DMS114 treated with DMSO at 0.1 percent for 48 hours (cell line): ENCODE measurements around the gene PLPP6.

Experiments
- DNase-seq: peaks from one replicate; lab custom pipeline; 2025; ENCODE audit not compliant: unreplicated experiment; lab: John Stamatoyannopoulos, UW

Gene PLPP6

GRCh38 chr9:4661611-4662010 lies 483 bp upstream of the PLPP6 start:
- no peak for DNase-seq

GRCh38 chr9:4662989-4663792 lies 1.1 kb downstream of the PLPP6 start:
- no peak for DNase-seq

DNA sequence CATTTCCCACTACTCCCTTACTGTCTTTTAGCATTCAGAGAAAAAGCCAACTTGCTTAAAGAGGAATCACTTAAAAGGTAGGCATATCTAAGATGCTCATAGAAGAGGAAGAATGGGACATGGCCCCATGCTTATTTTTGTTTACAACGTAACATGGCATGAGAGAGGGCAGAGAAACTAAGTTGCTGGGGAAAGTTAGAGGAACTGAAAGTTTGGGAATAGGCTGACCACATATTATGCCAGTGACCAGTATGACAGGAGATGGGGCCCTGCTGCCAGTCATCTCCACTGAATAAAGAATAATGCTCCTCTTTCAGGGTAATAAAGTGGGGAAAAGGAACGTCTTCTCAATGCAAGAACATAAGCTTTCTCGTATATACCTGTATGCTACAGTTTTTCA lies 1.9 kb downstream of the PLPP6 start:
- DNase-seq, result no peak

- DNase-seq, result no peak
Measured at GRCh38 chr9:4665357-4665756, 3.3 kb downstream of the PLPP6 start.

- no peak for DNase-seq
Measured at GRCh38 chr9:4666042-4666699, 4.1 kb downstream of the PLPP6 start, which contains the start of gene SPATA6L. TSS of gene SPATA6L (minus strand) at chr9:4666480. CDS start at chr9:4666250, 230 bp downstream.

- DNase-seq, result no peak
Measured at GRCh38 chr9:4667681-4668080, 5.6 kb downstream of the PLPP6 start.

DNA sequence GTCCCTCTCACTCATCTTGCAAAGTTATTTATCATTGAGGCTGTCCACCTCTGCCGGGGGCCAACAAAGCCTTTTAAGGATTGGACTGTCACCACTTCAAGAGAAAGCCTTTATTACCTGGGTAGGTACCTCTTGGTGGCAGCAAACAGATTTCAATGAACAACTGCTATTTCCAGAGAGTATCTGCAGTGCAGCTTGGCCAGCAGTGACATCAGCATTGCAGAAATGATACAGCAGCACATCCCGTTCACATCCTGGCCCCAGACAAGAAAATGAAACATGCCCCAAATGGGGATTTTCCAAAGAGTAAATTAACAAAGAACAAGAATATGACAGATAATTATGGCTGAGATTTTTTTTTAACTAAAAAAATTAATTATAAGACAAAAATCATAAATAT lies 6.5 kb downstream of the PLPP6 start:
- no peak for DNase-seq

- DNase-seq, result no peak
Measured at GRCh38 chr9:4669890-4670289, 7.8 kb downstream of the PLPP6 start.

GRCh38 chr9:4670591-4670990 lies 8.5 kb downstream of the PLPP6 start:
- DNase-seq, result no peak

DNA sequence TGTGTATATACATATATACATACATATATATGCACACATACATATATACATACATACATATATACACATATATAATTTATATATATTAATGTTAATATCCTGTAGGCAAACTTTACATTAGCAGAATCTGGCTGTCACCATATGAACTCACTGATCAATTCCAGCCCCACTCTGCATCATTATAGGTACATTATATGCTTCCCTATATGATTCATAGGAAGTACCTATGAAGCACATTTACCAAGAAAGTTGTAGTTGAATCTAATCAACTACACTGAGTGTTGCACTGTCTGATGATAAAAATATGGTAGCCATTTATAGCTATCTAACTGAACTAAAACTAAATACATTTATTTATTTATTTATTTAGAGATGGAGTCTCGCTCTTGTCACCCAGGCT lies 9.6 kb downstream of the PLPP6 start:
- no peak for DNase-seq

GRCh38 chr9:4674783-4675182 lies 12.7 kb downstream of the PLPP6 start:
- DNase-seq, result no peak

GRCh38 chr9:4677392-4677791 lies 15.3 kb downstream of the PLPP6 start:
- DNase-seq, result no peak

DNA sequence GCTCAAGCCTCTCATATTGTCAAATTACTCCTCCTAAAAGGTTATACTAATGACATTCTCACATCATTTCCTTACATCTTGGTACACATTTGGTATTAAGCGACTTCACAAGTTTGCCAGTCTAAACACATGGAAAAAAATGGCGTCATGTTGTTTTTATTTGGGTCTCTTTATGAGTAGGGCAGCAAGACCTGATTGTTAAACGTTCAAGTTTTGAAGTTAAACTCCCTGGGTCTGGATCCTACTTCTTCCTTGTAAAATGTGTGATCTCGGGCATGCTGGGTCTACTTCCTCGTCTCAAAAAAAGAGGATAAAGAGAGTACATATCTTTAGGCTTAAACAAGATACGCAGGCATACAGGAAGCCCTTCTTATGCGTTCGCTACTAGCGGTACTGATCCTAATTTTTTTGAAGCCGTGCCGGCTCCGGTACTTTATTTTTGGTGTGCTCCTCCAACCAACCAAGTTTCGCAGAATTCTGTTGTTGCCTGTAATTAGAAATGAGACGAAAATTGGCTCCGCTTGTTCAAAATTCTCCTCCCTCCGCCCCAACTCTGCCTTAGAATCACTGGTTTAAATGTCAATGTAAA lies 16.7 kb downstream of the PLPP6 start:
- DNase-seq, result no peak

GRCh38 chr9:4679268-4680172 lies 17.4 kb downstream of the PLPP6 start, which contains the start of gene CDC37L1:
TSS of gene CDC37L1 (plus strand) at chr9:4679569. CDS start at chr9:4679768, 199 bp downstream.
- peak; percentile 84 for DNase-seq

DNA sequence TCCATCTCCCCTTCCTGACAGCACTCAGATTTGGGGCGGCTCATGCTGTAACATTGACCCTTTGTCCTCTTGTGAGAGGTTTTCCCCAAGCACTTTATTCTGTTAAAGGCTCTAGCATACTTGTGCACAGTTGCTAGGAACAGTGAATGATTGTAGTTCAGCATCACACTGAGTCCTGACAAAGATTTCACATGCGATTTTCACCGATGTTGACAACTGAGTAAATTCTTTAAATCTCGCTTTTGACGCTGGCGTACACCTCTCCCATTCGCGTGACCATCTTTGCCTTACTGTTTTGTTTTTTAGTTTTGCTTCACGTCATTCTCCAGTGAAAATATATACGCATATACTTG lies 18.1 kb downstream of the PLPP6 start:
- no peak for DNase-seq

GRCh38 chr9:4680750-4681149 lies 18.7 kb downstream of the PLPP6 start:
- DNase-seq, result no peak

GRCh38 chr9:4684820-4685219 lies 22.7 kb downstream of the PLPP6 start:
- DNase-seq, result no peak

GRCh38 chr9:4686112-4686511 lies 24.0 kb downstream of the PLPP6 start:
- no peak for DNase-seq

DNA sequence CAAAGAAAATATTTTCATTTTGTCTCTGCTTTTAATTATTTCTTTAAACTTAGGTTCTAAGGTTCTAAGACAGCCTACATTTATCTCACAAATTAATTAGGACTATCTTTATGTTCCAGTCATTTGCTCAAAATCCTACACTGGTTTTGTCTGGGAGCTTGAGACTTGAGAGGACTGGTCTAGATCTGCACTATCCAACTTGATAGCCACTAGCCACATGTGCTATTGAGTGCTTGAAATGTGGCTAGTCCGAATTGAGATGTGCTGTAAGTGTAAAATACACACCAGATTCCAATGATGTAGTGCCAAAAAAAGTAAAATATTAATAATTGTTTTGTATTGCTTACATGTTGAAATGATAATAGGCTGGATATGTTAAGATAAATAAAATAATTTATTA lies 24.5 kb downstream of the PLPP6 start:
- no peak for DNase-seq

- DNase-seq, result no peak
Measured at GRCh38 chr9:4689021-4689420, 26.9 kb downstream of the PLPP6 start.

- no peak for DNase-seq
Measured at GRCh38 chr9:4689687-4690104, 27.6 kb downstream of the PLPP6 start.
